Vagina (tissue), 2 donors: ENCODE measurements around the gene LRRTM3. TPM values are rescaled to one million over a fixed set of nuclear protein-coding genes. Genes with fewer than 3 reads are reported as not detected.

Source experiments
- DNase-seq, 2 donors: peaks; one replicate each; pipeline ENCODE4 v3.0.0-alpha.2; 2017; ENCODE audit errors: extremely low spot score in 2 of 2
- H3K27ac ChIP-seq: fragments of 200-600 bp; sonication (generic); one replicate; pipeline ENCODE4 v1.5.1; 2019
- H3K27me3 ChIP-seq: fragments of 200-600 bp; sonication (generic); one replicate; pipeline ENCODE4 v1.5.1; 2019
- H3K36me3 ChIP-seq, 2 donors: fragments of 200-600 bp; sonication (generic); one replicate each; pipeline ENCODE4 v1.5.1; 2017 to 2019
- H3K4me1 ChIP-seq: fragments of 200-600 bp; sonication (generic); one replicate; pipeline ENCODE4 v1.5.1; 2019
- H3K4me3 ChIP-seq, 2 donors: fragments of 200-600 bp; sonication (generic); 1 replicate in 1 of 2; 2 replicates in 1 of 2; pipeline ENCODE4 v1.5.1; 2016 to 2019
- H3K9me3 ChIP-seq: fragments of 200-600 bp; sonication (generic); one replicate; pipeline ENCODE4 v1.5.1; 2019
- CTCF ChIP-seq, 3 experiments: fragments of 450-650 bp in 2 of 3; fragments of 200-600 bp in 1 of 3; sonication (generic) in 1 of 3; IDR thresholded peaks; one replicate each; pipeline ENCODE4 v1.5.1; 2017 to 2019; ENCODE audit warnings: antibody characterized with exemption in 3 of 3, mild to moderate bottlenecking in 2 of 3, moderate library complexity in 2 of 3
- POLR2A ChIP-seq, 2 donors: fragments of 450-650 bp; IDR thresholded peaks; one replicate each; pipeline ENCODE4 v1.6.1; 2017; ENCODE audit warnings: antibody characterized with exemption in 2 of 2, mild to moderate bottlenecking in 2 of 2, moderate library complexity in 2 of 2
- POLR2AphosphoS5 ChIP-seq, 2 donors: sonication (generic); formaldehyde crosslinking; IDR thresholded peaks; one replicate each; pipeline ENCODE4 v1.9.0; 2017; ENCODE audit warnings: antibody characterized with exemption in 2 of 2, mild to moderate bottlenecking in 2 of 2, low read depth in 1 of 2; ENCODE audit not compliant: insufficient read depth in 1 of 2
- intact Hi-C: fragments of 100-400 bp; cut with DNase I; formaldehyde crosslinking; loops from one replicate; pipeline ENCODE4 v1.15.1; 2023
- total RNA-seq: library from RNA; depleted of rRNA; stranded (reverse); fragments of >200 nt; gene quantifications from one replicate; pipeline ENCODE4 v1.2.3, GENCODE V29; 2016

LRRTM3 gene
- total RNA-seq, 1 donor from 2014 or later: 0.25 TPM

GRCh38 chr10:66916030-66916429, 9.8 kb upstream of the LRRTM3 start:
- H3K4me3 ChIP-seq: no peak overlapping the region
- TF ChIP-seq CTCF (IDR thresholded peaks at IDR 0.05) (no peak), POLR2AphosphoS5 (IDR thresholded peaks at IDR 0.05; ENCODE audit: insufficient read depth in 1 of 2, low read depth in 1 of 2) (no peak), POLR2A (IDR thresholded peaks at IDR 0.05) (no peak)
- H3K27ac ChIP-seq: no peak overlapping the region
- intact Hi-C loops: no loop called here
- H3K27me3 ChIP-seq: no peaks in the 10 kb centered on the region
- no peak for DNase-seq
- H3K9me3 ChIP-seq: no peaks in the 10 kb centered on the region
- no peaks in the 10 kb centered on the region for H3K36me3 ChIP-seq
- no peaks in the 10 kb centered on the region for H3K4me1 ChIP-seq

GRCh38 chr10:66917104-66917503, 8.7 kb upstream of the LRRTM3 start:
- H3K27ac ChIP-seq: no peak overlapping the region
- no peaks in the 10 kb centered on the region for H3K27me3 ChIP-seq
- no peaks in the 10 kb centered on the region for H3K4me1 ChIP-seq
- no peak for TF ChIP-seq POLR2AphosphoS5 (IDR thresholded peaks at IDR 0.05; ENCODE audit: insufficient read depth in 1 of 2, low read depth in 1 of 2)
- no peak for TF ChIP-seq POLR2A (IDR thresholded peaks at IDR 0.05)
- no peak for TF ChIP-seq CTCF (IDR thresholded peaks at IDR 0.05)
- no peak for DNase-seq
- H3K9me3 ChIP-seq: no peaks in the 10 kb centered on the region
- no peaks in the 10 kb centered on the region for H3K36me3 ChIP-seq
- intact Hi-C loops: no loop called here
- H3K4me3 ChIP-seq: no peak overlapping the region

- intact Hi-C loops: no loop called here
- TF ChIP-seq CTCF (IDR thresholded peaks at IDR 0.05) (no peak), POLR2A (IDR thresholded peaks at IDR 0.05) (no peak), POLR2AphosphoS5 (IDR thresholded peaks at IDR 0.05; ENCODE audit: insufficient read depth in 1 of 2, low read depth in 1 of 2) (no peak)
Observed at GRCh38 chr10:66919248-66919647, 6.6 kb upstream of the LRRTM3 start.

GRCh38 chr10:66924674-66925345, 1.0 kb upstream of the LRRTM3 start:
- no peak for DNase-seq
- Histone ChIP-seq H3K27me3 (no peaks in the 10 kb centered on the region), H3K4me3 (no peak overlapping the region), H3K4me1 (peaks cover 14% of the 10 kb centered on the region), H3K36me3 (no peaks in the 10 kb centered on the region), H3K27ac (no peak overlapping the region), H3K9me3 (no peaks in the 10 kb centered on the region)
- TF ChIP-seq POLR2AphosphoS5 (IDR thresholded peaks at IDR 0.05; ENCODE audit: insufficient read depth in 1 of 2, low read depth in 1 of 2): no peak
- no peak for TF ChIP-seq CTCF (IDR thresholded peaks at IDR 0.05)
- TF ChIP-seq POLR2A (IDR thresholded peaks at IDR 0.05): no peak
- intact Hi-C loops: no loop called here

More at GRCh38 chr10:66919248-66919647, 6.6 kb upstream of the LRRTM3 start:
- Histone ChIP-seq H3K36me3 (no peaks in the 10 kb centered on the region), H3K27ac (no peak overlapping the region), H3K9me3 (no peaks in the 10 kb centered on the region), H3K4me3 (no peak overlapping the region), H3K27me3 (no peaks in the 10 kb centered on the region), H3K4me1 (no peaks in the 10 kb centered on the region)
- DNase-seq: no peak

GRCh38 chr10:66925373-66925772, 463 bp upstream of the LRRTM3 start:
- intact Hi-C loops: no loop called here
- TF ChIP-seq CTCF (IDR thresholded peaks at IDR 0.05): no peak
- Histone ChIP-seq H3K27me3 (no peaks in the 10 kb centered on the region), H3K9me3 (no peaks in the 10 kb centered on the region), H3K4me1 (peaks cover 14% of the 10 kb centered on the region), H3K27ac (no peak overlapping the region), H3K36me3 (no peaks in the 10 kb centered on the region), H3K4me3 (no peak overlapping the region)
- no peak for DNase-seq
